ENCODE results near the gene GTF2F2.
"Not testable (repeated sequence)": the region's sequence is repeated elsewhere in the genome, so short reads cannot be mapped to it uniquely, and the experiment has no call there.

DNA sequence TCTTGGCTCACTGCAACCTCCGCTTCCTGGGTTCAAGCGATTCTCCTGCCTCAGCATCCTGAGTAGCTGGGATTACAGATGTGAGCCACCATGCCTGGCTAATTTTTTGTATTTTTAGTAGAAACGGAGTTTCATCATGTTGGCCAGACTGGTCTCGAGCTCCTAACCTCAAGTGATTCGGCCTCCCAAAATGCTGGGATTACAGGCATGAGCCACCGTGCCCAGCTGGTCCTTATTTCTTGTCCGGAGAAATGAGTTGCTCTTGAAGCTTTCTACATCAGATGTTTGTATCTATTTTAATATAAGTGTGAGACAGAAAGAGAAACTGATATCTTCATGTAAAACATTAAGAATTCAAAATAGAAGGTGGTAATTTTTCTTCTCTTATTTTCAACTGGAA, 124.4 kb downstream of the GTF2F2 start:
- TF ChIP-seq CTCF, POLR2A, POLR2AphosphoS5 (IDR thresholded peaks at IDR 0.05): not testable (repeated sequence)

Data from stomach (tissue), 4 donors.